ENCODE results near the gene PRKAG2. TPM values are rescaled to one million over a fixed set of nuclear protein-coding genes. Genes with fewer than 3 reads are reported as not detected.

Gene PRKAG2
- total and polyA plus RNA-seq, 2 of the 8 experiments (the other 6 are each of a cell fraction or from before 2014, with no cell fraction given), result 7.5 to 18.1 TPM

DNA sequence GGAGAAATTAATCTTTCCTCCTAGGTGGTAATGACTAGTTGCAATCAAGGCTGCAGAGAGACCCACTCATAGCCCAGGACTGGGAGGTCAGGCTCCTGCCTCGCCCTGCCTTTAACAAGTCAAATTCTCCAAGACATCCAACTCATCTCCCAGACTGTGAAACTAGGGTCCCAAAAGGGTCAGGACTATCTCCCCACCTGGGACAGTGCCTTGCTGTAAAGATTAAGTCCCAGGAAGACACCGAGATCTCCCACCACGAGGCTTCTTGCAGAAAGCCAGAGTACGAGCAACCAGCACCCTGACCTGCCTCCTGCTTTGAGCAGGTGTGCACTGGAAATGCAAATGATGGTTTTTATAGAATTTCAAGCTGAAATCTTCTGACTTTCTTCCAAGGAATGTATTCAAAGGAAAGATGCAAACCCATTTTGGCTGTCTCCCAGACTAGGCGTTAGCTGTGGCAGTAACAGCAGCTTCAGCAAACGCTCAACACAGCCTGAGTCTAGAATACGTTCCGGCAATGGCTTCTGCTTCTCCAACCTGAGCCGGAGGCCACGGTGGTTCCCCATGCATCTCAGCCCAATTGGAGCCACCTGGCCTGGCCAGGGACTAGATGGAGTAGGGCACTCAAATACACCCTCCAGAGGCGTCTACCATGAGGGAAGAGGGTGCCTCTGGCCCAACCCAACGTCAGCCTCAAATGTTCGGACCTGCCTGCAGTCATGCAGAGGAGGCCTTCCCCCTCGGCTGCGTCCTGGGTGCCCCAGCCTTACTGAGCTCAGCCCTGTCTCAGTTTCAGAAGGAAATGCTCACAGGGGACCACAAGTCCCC lies 170.4 kb downstream of the PRKAG2 start (continued):
- no peak for TF ChIP-seq BCL11A (IDR thresholded peaks at IDR 0.05; ENCODE audit: low read depth in 2 of 2, low read length in 2 of 2)
- no peak for TF ChIP-seq SP1 (IDR thresholded peaks at IDR 0.05; ENCODE audit: low read depth, low read length)
- no peak for TF ChIP-seq SP2 (IDR thresholded peaks at IDR 0.05; ENCODE audit: low read length)
- TF ChIP-seq NANOG (IDR thresholded peaks at IDR 0.05; ENCODE audit: insufficient read depth, low read depth, low read length, poor library complexity, severe bottlenecking), result no peak

Measured in H1 (cell line).